Panc1 (cell line): ENCODE measurements around the gene TAS2R9.

Source experiments
- CTCF ChIP-seq: fragments of 450-650 bp; IDR thresholded peaks from 2 replicates; pipeline ENCODE4 v1.5.1; 2017; ENCODE audit warnings: mild to moderate bottlenecking
- POLR2AphosphoS5 ChIP-seq: IDR thresholded peaks from 2 replicates; pipeline ENCODE4 v1.6.1; 2012; ENCODE audit warnings: mild to moderate bottlenecking, low read depth, low read length, moderate library complexity
- REST ChIP-seq, 2 experiments: IDR thresholded peaks; 2 replicates each; pipeline ENCODE4 v1.6.1; 2011 to 2012; ENCODE audit warnings: low read depth in 2 of 2, control low read depth in 1 of 2, low read length in 1 of 2, mild to moderate bottlenecking in 1 of 2, moderate library complexity in 1 of 2; ENCODE audit not compliant: insufficient read depth in 1 of 2
- SIN3A ChIP-seq: IDR thresholded peaks from 2 replicates; pipeline ENCODE4 v1.6.1; 2012; ENCODE audit warnings: low read depth, mild to moderate bottlenecking, low read length, moderate library complexity, borderline replicate concordance; ENCODE audit not compliant: insufficient read depth
- TCF7L2 ChIP-seq: IDR thresholded peaks from 2 replicates; pipeline ENCODE4 v1.6.1; 2011; ENCODE audit warnings: mild to moderate bottlenecking, low read depth, low read length, inconsistent platforms

GRCh38 chr12:10829994-10830393 lies 20.0 kb upstream of the TAS2R9 start:
- TF ChIP-seq CTCF (no peak), POLR2AphosphoS5 (no peak), REST (IDR thresholded peaks at IDR 0.05; ENCODE audit: insufficient read depth in 1 of 2, low read depth in 2 of 2, low read length in 1 of 2) (no peak), SIN3A (no peak), TCF7L2 (no peak)
